H9 (cell line): ENCODE data around the gene HERC3. TPM values are rescaled to one million over a fixed set of nuclear protein-coding genes. Genes with fewer than 3 reads are reported as not detected.

Experiments used
- DNase-seq: peaks from one replicate; pipeline ENCODE4 v3.0.0-alpha.2; 2017
- H2AFZ ChIP-seq: one replicate; pipeline ENCODE4 v1.6.1; 2013; ENCODE audit warnings: mild to moderate bottlenecking, low read length, control low read depth, moderate library complexity
- H2AK5ac ChIP-seq: 2 replicates; pipeline ENCODE4 v1.6.1; 2013; ENCODE audit warnings: low read length, control low read depth, mixed read lengths; ENCODE audit not compliant: insufficient read length
- H2BK120ac ChIP-seq: one replicate; pipeline ENCODE4 v1.6.1; 2013; ENCODE audit warnings: low read depth, mild to moderate bottlenecking, low read length, control low read depth, inconsistent platforms; ENCODE audit not compliant: poor library complexity, severe bottlenecking
- H2BK12ac ChIP-seq: 2 replicates; pipeline ENCODE4 v1.6.1; 2013; ENCODE audit warnings: low read length, control low read depth, mixed read lengths, low read depth; ENCODE audit not compliant: insufficient read length
- H2BK15ac ChIP-seq: 2 replicates; pipeline ENCODE4 v1.6.1; 2013; ENCODE audit warnings: low read depth, low read length, control low read depth
- H2BK20ac ChIP-seq: one replicate; pipeline ENCODE4 v1.6.1; 2013; ENCODE audit warnings: low read depth, mild to moderate bottlenecking, low read length, control low read depth, inconsistent platforms; ENCODE audit not compliant: poor library complexity, severe bottlenecking
- H2BK5ac ChIP-seq: 2 replicates; pipeline ENCODE4 v1.6.1; 2013; ENCODE audit warnings: low read length, control low read depth, mixed read lengths; ENCODE audit not compliant: insufficient read length
- H3K14ac ChIP-seq: 2 replicates; pipeline ENCODE4 v1.6.1; 2013; ENCODE audit warnings: low read length, control low read depth; ENCODE audit not compliant: insufficient read depth
- H3K18ac ChIP-seq: 2 replicates; pipeline ENCODE4 v1.6.1; 2013; ENCODE audit warnings: low read depth, mild to moderate bottlenecking, mixed read lengths, low read length, control low read depth; ENCODE audit not compliant: insufficient read length
- H3K23ac ChIP-seq: 2 replicates; pipeline ENCODE4 v1.6.1; 2013; ENCODE audit warnings: low read length, control low read depth, mixed read lengths, low read depth; ENCODE audit not compliant: insufficient read length
- H3K23me2 ChIP-seq: 2 replicates; pipeline ENCODE4 v1.6.1; 2013; ENCODE audit warnings: low read depth, mild to moderate bottlenecking, mixed read lengths, low read length, control low read depth; ENCODE audit not compliant: insufficient read length, poor library complexity, severe bottlenecking
- H3K27ac ChIP-seq: 2 replicates; pipeline ENCODE4 v1.5.1; 2013; ENCODE audit warnings: low read length, control low read depth, mixed read lengths, low read depth; ENCODE audit not compliant: insufficient read length
- H3K27me3 ChIP-seq: 2 replicates; pipeline ENCODE4 v1.6.1; 2013; ENCODE audit warnings: low read length, control low read depth, inconsistent platforms; ENCODE audit not compliant: insufficient read depth
- H3K4ac ChIP-seq: 2 replicates; pipeline ENCODE4 v1.6.1; 2013; ENCODE audit warnings: low read depth, mild to moderate bottlenecking, control low read depth, inconsistent platforms, low read length, moderate library complexity
- H3K4me1 ChIP-seq: 2 replicates; pipeline ENCODE4 v1.6.1; 2013; ENCODE audit warnings: low read length, control low read depth, inconsistent platforms; ENCODE audit not compliant: insufficient read depth
- H3K4me2 ChIP-seq: 2 replicates; pipeline ENCODE4 v1.6.1; 2013; ENCODE audit warnings: low read length, control low read depth, mixed read lengths; ENCODE audit not compliant: insufficient read length, insufficient read depth
- H3K56ac ChIP-seq: 2 replicates; pipeline ENCODE4 v1.6.1; 2013; ENCODE audit warnings: low read depth, mild to moderate bottlenecking, mixed read lengths, low read length, control low read depth; ENCODE audit not compliant: insufficient read length
- H3K79me1 ChIP-seq: 2 replicates; pipeline ENCODE4 v1.6.1; 2013; ENCODE audit warnings: low read depth, mild to moderate bottlenecking, moderate library complexity, low read length, control low read depth, inconsistent platforms; ENCODE audit not compliant: insufficient read depth, poor library complexity, severe bottlenecking
- H3K79me2 ChIP-seq: 2 replicates; pipeline ENCODE4 v1.6.1; 2013; ENCODE audit warnings: low read length, control low read depth, inconsistent platforms; ENCODE audit not compliant: insufficient read depth
- H3K9ac ChIP-seq: 2 replicates; pipeline ENCODE4 v1.6.1; 2013; ENCODE audit warnings: low read length, control low read depth, mixed read lengths; ENCODE audit not compliant: insufficient read length; ENCODE audit errors: extremely low read depth
- H3K9me3 ChIP-seq: one replicate; pipeline ENCODE4 v1.6.1; 2013; ENCODE audit warnings: low read depth, low read length, inconsistent platforms; ENCODE audit not compliant: control insufficient read depth
- H3T11ph ChIP-seq: one replicate; pipeline ENCODE4 v1.6.1; 2013; ENCODE audit warnings: mild to moderate bottlenecking, low read length, control low read depth, inconsistent platforms
- H4K20me1 ChIP-seq: one replicate; pipeline ENCODE4 v1.6.1; 2013; ENCODE audit not compliant: control insufficient read depth, insufficient read length, insufficient read depth
- H4K5ac ChIP-seq: 2 replicates; pipeline ENCODE4 v1.6.1; 2013; ENCODE audit warnings: low read depth, mild to moderate bottlenecking, mixed read lengths, low read length, control low read depth; ENCODE audit not compliant: insufficient read length
- H4K8ac ChIP-seq: replicated peaks from 2 replicates; pipeline ENCODE4 v1.6.1; 2013; ENCODE audit warnings: low read length, control low read depth, mixed read lengths, low read depth; ENCODE audit not compliant: insufficient read length
- H4K91ac ChIP-seq: 2 replicates; pipeline ENCODE4 v1.6.1; 2013; ENCODE audit warnings: low read depth, mild to moderate bottlenecking, moderate library complexity, mixed read lengths, low read length, control low read depth; ENCODE audit not compliant: insufficient read length
- H3K27ac Mint-ChIP-seq, 3 experiments: 2 replicates in 2 of 3; 3 replicates in 1 of 3; pipeline ENCODE4 v1.8.0; 2020 to 2021; ENCODE audit warnings: mixed read lengths in 3 of 3, mild to moderate bottlenecking in 1 of 3, moderate library complexity in 1 of 3
- H3K27me3 Mint-ChIP-seq: 2 replicates; pipeline ENCODE4 v1.8.0; 2021; ENCODE audit warnings: low read depth, mild to moderate bottlenecking, moderate library complexity, mixed read lengths
- H3K36me3 Mint-ChIP-seq, 3 experiments: 2 replicates in 2 of 3; 3 replicates in 1 of 3; pipeline ENCODE4 v1.8.0; 2020 to 2021; ENCODE audit warnings: low read depth in 3 of 3, mixed read lengths in 3 of 3; ENCODE audit not compliant: insufficient read depth in 1 of 3
- H3K4me1 Mint-ChIP-seq, 2 experiments: 2 replicates each; pipeline ENCODE4 v1.8.0; 2020; ENCODE audit warnings: mixed read lengths in 2 of 2
- H3K4me3 Mint-ChIP-seq, 2 experiments: 2 replicates in 1 of 2; 3 replicates in 1 of 2; pipeline ENCODE4 v1.8.0; 2020 to 2021; ENCODE audit warnings: mild to moderate bottlenecking in 2 of 2, mixed read lengths in 2 of 2, moderate library complexity in 1 of 2
- H3K9me3 Mint-ChIP-seq, 2 experiments: 2 replicates in 1 of 2; 3 replicates in 1 of 2; pipeline ENCODE4 v1.8.0; 2020; ENCODE audit warnings: mild to moderate bottlenecking in 2 of 2, mixed read lengths in 2 of 2, moderate library complexity in 1 of 2
- WGBS: extraction: QIAGEN DNeasy Blood & Tissue Kit; methylation state at CpG from one replicate; pipeline ENCODE4 v1.1.7; 2013; ENCODE audit warnings: missing lambda C conversion rate, low lambda C conversion rate, mixed read lengths; ENCODE audit not compliant: insufficient read length; ENCODE audit errors: extremely low coverage; 5-methylcytosine and 5-hydroxymethylcytosine counted together
- total RNA-seq: library from RNA; stranded (reverse); gene quantifications from 2 replicates; pipeline ENCODE4 v1.2.1, GENCODE V29; 2021
- TF ChIP-seq, protein P1 (sequence below): fragments of 200-600 bp; sonication (generic); conservative IDR thresholded peaks from 3 replicates; pipeline ENCODE4 v1.8.0; 2021; ENCODE audit warnings: antibody characterized with exemption, mild to moderate bottlenecking

Gene HERC3
- total RNA-seq, 1 experiment from 2014 or later, result 2.9 TPM

DNA sequence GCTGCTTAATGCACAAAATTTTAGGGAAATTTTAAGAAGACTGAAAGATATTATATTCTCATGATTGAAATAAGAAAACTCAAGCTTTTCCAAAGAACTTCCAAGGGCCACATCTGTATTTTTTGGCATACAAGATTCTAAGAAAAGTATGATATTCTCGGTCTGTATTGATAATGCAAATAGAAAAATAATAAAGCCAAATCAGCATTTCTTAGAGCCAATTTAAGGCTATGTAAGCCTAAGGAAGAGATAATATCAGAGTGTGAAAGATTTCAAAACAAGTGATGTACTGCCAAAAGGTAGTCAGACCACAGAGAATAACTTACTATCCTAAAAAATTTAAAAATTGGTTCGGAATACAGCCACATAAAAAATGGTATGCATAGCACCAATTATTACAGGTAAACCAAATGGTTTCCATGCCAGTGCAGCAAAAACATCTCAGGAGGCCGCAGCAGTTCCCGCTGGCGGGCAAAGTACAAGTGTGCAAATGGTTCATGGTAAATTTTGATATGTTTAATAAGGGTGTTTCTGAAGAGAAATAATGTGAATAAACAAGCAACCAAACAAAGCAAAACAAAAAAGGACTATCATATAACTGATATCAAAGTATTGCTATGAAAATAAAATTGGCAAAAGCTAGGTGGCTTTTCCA is 140.6 kb downstream of the HERC3 start:
- H2BK120ac ChIP-seq, result no peak overlapping the region
- H3K27ac ChIP-seq, result no peak overlapping the region
- no peak overlapping the region for H3K56ac ChIP-seq
- Mint-ChIP-seq H3K36me3 (peaks cover 0 to 23% (median 13%) of the 10 kb centered on the region in 3 experiments; a peak in 6 of 7 replicates), H3K9me3 (no peaks in the 10 kb centered on the region), H3K27ac (no peak overlapping the region), H3K4me1 (peaks cover 11 to 19% of the 10 kb centered on the region in 2 experiments), H3K4me3 (no peak overlapping the region), H3K27me3 (no peaks in the 10 kb centered on the region)
- H4K5ac ChIP-seq, result no peak overlapping the region
- no peak overlapping the region for H3K4ac ChIP-seq
- WGBS, result no CpG with 5 or more reads among the region's 5 CpGs
- H3T11ph ChIP-seq, result no peak overlapping the region
- H3K23ac ChIP-seq, result no peak overlapping the region
- H3K4me1 ChIP-seq, result peaks cover 2% of the 10 kb centered on the region; the same call in 1 of the 2 replicates
- H2BK12ac ChIP-seq, result no peak overlapping the region
- H3K4me2 ChIP-seq, result no peak overlapping the region
- no peaks in the 10 kb centered on the region for H3K79me1 ChIP-seq
- H3K27me3 ChIP-seq, result no peaks in the 10 kb centered on the region
- no peak overlapping the region for H3K9ac ChIP-seq
- H3K14ac ChIP-seq, result no peak overlapping the region
- H3K23me2 ChIP-seq, result no peaks in the 10 kb centered on the region
- no peak overlapping the region for H3K18ac ChIP-seq
- no peak overlapping the region for H2BK20ac ChIP-seq
- H4K91ac ChIP-seq, result no peak overlapping the region
- no peaks in the 10 kb centered on the region for H3K79me2 ChIP-seq
- no peak overlapping the region for H4K8ac ChIP-seq
- H2AFZ ChIP-seq, result no peak overlapping the region
- no peak for DNase-seq
- H4K20me1 ChIP-seq, result no peaks in the 10 kb centered on the region
- TF ChIP-seq, protein P1, sequence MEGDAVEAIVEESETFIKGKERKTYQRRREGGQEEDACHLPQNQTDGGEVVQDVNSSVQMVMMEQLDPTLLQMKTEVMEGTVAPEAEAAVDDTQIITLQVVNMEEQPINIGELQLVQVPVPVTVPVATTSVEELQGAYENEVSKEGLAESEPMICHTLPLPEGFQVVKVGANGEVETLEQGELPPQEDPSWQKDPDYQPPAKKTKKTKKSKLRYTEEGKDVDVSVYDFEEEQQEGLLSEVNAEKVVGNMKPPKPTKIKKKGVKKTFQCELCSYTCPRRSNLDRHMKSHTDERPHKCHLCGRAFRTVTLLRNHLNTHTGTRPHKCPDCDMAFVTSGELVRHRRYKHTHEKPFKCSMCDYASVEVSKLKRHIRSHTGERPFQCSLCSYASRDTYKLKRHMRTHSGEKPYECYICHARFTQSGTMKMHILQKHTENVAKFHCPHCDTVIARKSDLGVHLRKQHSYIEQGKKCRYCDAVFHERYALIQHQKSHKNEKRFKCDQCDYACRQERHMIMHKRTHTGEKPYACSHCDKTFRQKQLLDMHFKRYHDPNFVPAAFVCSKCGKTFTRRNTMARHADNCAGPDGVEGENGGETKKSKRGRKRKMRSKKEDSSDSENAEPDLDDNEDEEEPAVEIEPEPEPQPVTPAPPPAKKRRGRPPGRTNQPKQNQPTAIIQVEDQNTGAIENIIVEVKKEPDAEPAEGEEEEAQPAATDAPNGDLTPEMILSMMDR, result no peak
- H2BK5ac ChIP-seq, result no peak overlapping the region
- no peak overlapping the region for H2AK5ac ChIP-seq
- H2BK15ac ChIP-seq, result no peak overlapping the region
- no peaks in the 10 kb centered on the region for H3K9me3 ChIP-seq
